Measurements from ENCODE around the gene ZFPM1.
A peak's percentile ranks its signal among the peaks of the same experiment; 100 is the strongest.

GRCh38 chr16:88533932-88534637, 81.0 kb downstream of the ZFPM1 start:
- peak; percentile 68 for TF ChIP-seq POLR2A (IDR thresholded peaks at IDR 0.05; ENCODE audit: borderline replicate concordance, extremely low read depth, insufficient read depth, insufficient read length)
- TF ChIP-seq, protein P1, sequence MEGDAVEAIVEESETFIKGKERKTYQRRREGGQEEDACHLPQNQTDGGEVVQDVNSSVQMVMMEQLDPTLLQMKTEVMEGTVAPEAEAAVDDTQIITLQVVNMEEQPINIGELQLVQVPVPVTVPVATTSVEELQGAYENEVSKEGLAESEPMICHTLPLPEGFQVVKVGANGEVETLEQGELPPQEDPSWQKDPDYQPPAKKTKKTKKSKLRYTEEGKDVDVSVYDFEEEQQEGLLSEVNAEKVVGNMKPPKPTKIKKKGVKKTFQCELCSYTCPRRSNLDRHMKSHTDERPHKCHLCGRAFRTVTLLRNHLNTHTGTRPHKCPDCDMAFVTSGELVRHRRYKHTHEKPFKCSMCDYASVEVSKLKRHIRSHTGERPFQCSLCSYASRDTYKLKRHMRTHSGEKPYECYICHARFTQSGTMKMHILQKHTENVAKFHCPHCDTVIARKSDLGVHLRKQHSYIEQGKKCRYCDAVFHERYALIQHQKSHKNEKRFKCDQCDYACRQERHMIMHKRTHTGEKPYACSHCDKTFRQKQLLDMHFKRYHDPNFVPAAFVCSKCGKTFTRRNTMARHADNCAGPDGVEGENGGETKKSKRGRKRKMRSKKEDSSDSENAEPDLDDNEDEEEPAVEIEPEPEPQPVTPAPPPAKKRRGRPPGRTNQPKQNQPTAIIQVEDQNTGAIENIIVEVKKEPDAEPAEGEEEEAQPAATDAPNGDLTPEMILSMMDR (IDR thresholded peaks at IDR 0.05 in 2 of 3, conservative IDR thresholded peaks at IDR 0.05 in 1 of 3; ENCODE audit: borderline replicate concordance in 1 of 3, insufficient read depth in 1 of 3, low read depth in 2 of 3, low read length in 2 of 3), result no peak
- no peak for TF ChIP-seq ELF1 (IDR thresholded peaks at IDR 0.05; ENCODE audit: borderline replicate concordance, low read depth)
- TF ChIP-seq, protein P2, sequence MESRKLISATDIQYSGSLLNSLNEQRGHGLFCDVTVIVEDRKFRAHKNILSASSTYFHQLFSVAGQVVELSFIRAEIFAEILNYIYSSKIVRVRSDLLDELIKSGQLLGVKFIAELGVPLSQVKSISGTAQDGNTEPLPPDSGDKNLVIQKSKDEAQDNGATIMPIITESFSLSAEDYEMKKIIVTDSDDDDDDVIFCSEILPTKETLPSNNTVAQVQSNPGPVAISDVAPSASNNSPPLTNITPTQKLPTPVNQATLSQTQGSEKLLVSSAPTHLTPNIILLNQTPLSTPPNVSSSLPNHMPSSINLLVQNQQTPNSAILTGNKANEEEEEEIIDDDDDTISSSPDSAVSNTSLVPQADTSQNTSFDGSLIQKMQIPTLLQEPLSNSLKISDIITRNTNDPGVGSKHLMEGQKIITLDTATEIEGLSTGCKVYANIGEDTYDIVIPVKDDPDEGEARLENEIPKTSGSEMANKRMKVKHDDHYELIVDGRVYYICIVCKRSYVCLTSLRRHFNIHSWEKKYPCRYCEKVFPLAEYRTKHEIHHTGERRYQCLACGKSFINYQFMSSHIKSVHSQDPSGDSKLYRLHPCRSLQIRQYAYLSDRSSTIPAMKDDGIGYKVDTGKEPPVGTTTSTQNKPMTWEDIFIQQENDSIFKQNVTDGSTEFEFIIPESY (IDR thresholded peaks at IDR 0.05; ENCODE audit: extremely low read depth, insufficient replicate concordance, low read length), result peak; percentile 40
- TF ChIP-seq CBX3 (IDR thresholded peaks at IDR 0.05; ENCODE audit: low read depth), result no peak
- no peak for TF ChIP-seq EZH2 (IDR thresholded peaks at IDR 0.05)
- TF ChIP-seq CEBPB (IDR thresholded peaks at IDR 0.05; ENCODE audit: low read depth), result no peak
- peak; percentile 94 for TF ChIP-seq POLR2AphosphoS5 (IDR thresholded peaks at IDR 0.05; ENCODE audit: low read depth, low read length)
- TF ChIP-seq EZH2phosphoT487 (IDR thresholded peaks at IDR 0.05; ENCODE audit: borderline replicate concordance), result no peak
- TF ChIP-seq ZNF274 (IDR thresholded peaks at IDR 0.05; ENCODE audit: low read depth, low read length), result no peak
- no peak for TF ChIP-seq EGR1 (IDR thresholded peaks at IDR 0.05; ENCODE audit: low read depth)
- TF ChIP-seq TCF7L2 (IDR thresholded peaks at IDR 0.05; ENCODE audit: borderline replicate concordance, extremely low read depth, insufficient read depth, insufficient read length), result peak; percentile 35
- no peak for TF ChIP-seq YY1 (IDR thresholded peaks at IDR 0.05; ENCODE audit: extremely low read depth, insufficient replicate concordance, low read depth, low read length)
- TF ChIP-seq, protein P3, sequence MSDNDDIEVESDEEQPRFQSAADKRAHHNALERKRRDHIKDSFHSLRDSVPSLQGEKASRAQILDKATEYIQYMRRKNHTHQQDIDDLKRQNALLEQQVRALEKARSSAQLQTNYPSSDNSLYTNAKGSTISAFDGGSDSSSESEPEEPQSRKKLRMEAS (IDR thresholded peaks at IDR 0.05), result no peak

Data from HCT116 (cell line).